Fibroblast of lung (primary cell): ENCODE data around the gene JMJD6. TPM values are rescaled to one million over a fixed set of nuclear protein-coding genes. Genes with fewer than 3 reads are reported as not detected.

Experiments
- DNase-seq, 2 donors: peaks; one replicate each; pipeline versions ENCODE4 v3.0.0 to v3.0.0-alpha.2; 2010; ENCODE audit warnings: low read depth in 2 of 2
- H2AFZ ChIP-seq: 2 replicates; pipeline ENCODE4 v1.5.1; 2012; ENCODE audit warnings: low read length, control low read depth, inconsistent platforms
- H3K27ac ChIP-seq: 2 replicates; pipeline ENCODE4 v1.5.1; 2011; ENCODE audit warnings: low read length, control low read depth; ENCODE audit not compliant: insufficient read depth
- H3K27me3 ChIP-seq: 2 replicates; pipeline ENCODE4 v1.5.1; 2011; ENCODE audit warnings: mild to moderate bottlenecking, low read length; ENCODE audit not compliant: control insufficient read depth, insufficient read depth
- H3K36me3 ChIP-seq: 2 replicates; pipeline ENCODE4 v1.5.1; 2011; ENCODE audit warnings: low read length; ENCODE audit not compliant: control insufficient read depth, insufficient read depth
- H3K4me1 ChIP-seq: 2 replicates; pipeline ENCODE4 v1.5.1; 2011; ENCODE audit warnings: low read length; ENCODE audit not compliant: control insufficient read depth, insufficient read depth; ENCODE audit errors: extremely low read depth
- H3K4me2 ChIP-seq: 2 replicates; pipeline ENCODE4 v1.5.1; 2011; ENCODE audit warnings: low read length, control low read depth; ENCODE audit not compliant: insufficient read depth; ENCODE audit errors: extremely low read depth
- H3K4me3 ChIP-seq, 4 experiments: fragments of 200-600 bp in 1 of 4; sonication (generic) in 1 of 4; replicated peaks in 1 of 4; 2 replicates each; pipeline ENCODE4 v1.5.1; 2011 to 2016; ENCODE audit warnings: low read length in 4 of 4, low read depth in 3 of 4, mild to moderate bottlenecking in 3 of 4, control low read depth in 2 of 4, inconsistent platforms in 1 of 4, mixed read lengths in 1 of 4; ENCODE audit not compliant: insufficient read depth in 1 of 4; ENCODE audit errors: control extremely low read depth in 1 of 4
- H3K79me2 ChIP-seq: 2 replicates; pipeline ENCODE4 v1.5.1; 2012; ENCODE audit warnings: mild to moderate bottlenecking, low read length, inconsistent platforms; ENCODE audit not compliant: control insufficient read depth, insufficient read depth
- H3K9ac ChIP-seq: 2 replicates; pipeline ENCODE4 v1.5.1; 2011; ENCODE audit warnings: mild to moderate bottlenecking, low read length, control low read depth; ENCODE audit not compliant: insufficient read depth
- H3K9me3 ChIP-seq: 2 replicates; pipeline ENCODE4 v1.5.1; 2012; ENCODE audit warnings: low read depth, low read length; ENCODE audit not compliant: control insufficient read depth, insufficient read depth
- H4K20me1 ChIP-seq: 2 replicates; pipeline ENCODE4 v1.5.1; 2011; ENCODE audit warnings: low read length; ENCODE audit not compliant: control insufficient read depth, insufficient read depth; ENCODE audit errors: extremely low read depth
- EZH2 ChIP-seq: IDR thresholded peaks from 2 replicates; pipeline ENCODE4 v1.5.1; 2012; ENCODE audit warnings: low read length, control low read depth, mild to moderate bottlenecking; ENCODE audit errors: missing control alignments
- polyA plus RNA-seq, 2 donors: library from polyadenylated mRNA; depleted of rRNA in 1 of 2; stranded (reverse) in 1 of 2; unstranded in 1 of 2; fragments of >200 nt; gene quantifications; 2 replicates each; pipeline ENCODE4 v1.2.1, GENCODE V29; 2011 to 2012; ENCODE audit warnings: missing spikeins in 1 of 2
- total RNA-seq: library from RNA; depleted of rRNA; stranded (reverse); fragments of >200 nt; gene quantifications from 2 replicates; pipeline ENCODE4 v1.2.1, GENCODE V29; 2014
- TF ChIP-seq, protein P1 (sequence below), 2 donors: IDR thresholded peaks in 1 of 2; conservative IDR thresholded peaks in 1 of 2; 1 replicate in 1 of 2; 2 replicates in 1 of 2; pipeline ENCODE4 v1.5.1; 2011 to 2012; ENCODE audit warnings: low read length in 2 of 2, control low read depth in 1 of 2, inconsistent platforms in 1 of 2, low read depth in 1 of 2, mild to moderate bottlenecking in 1 of 2

Gene JMJD6
- total and polyA plus RNA-seq, 2 donors (not counting 1 experiment from before 2014, with no cell fraction given) = 16.2 to 17.7 TPM

DNA sequence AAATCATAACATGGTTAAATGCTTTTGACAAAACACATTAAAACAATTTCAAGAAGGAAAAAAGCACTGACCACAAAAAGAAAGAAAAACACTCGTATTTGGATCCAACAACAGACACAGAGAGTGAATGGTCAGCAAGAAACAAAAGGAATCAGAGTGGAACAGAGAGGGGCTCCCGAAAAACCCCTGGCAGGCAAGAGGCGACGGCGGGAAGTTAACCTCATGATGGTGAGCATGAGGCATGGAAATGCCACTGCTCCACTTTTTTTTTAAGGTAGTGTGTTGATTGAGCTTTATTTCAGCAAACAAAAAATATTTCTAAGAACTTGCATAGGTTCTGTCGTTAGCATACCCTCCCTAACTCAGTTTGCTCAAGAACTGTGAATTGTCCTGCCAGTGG lies 50.8 kb downstream of the JMJD6 start:
- H2AFZ ChIP-seq = no peak overlapping the region
- peaks cover 9% of the 10 kb centered on the region for H3K4me1 ChIP-seq
- no peak for DNase-seq
- no peak overlapping the region for H3K4me3 ChIP-seq
- no peaks in the 10 kb centered on the region for H4K20me1 ChIP-seq
- peaks cover 2% of the 10 kb centered on the region for H3K36me3 ChIP-seq
- no peak overlapping the region for H3K4me2 ChIP-seq
- TF ChIP-seq EZH2 = no peak
- TF ChIP-seq, protein P1, sequence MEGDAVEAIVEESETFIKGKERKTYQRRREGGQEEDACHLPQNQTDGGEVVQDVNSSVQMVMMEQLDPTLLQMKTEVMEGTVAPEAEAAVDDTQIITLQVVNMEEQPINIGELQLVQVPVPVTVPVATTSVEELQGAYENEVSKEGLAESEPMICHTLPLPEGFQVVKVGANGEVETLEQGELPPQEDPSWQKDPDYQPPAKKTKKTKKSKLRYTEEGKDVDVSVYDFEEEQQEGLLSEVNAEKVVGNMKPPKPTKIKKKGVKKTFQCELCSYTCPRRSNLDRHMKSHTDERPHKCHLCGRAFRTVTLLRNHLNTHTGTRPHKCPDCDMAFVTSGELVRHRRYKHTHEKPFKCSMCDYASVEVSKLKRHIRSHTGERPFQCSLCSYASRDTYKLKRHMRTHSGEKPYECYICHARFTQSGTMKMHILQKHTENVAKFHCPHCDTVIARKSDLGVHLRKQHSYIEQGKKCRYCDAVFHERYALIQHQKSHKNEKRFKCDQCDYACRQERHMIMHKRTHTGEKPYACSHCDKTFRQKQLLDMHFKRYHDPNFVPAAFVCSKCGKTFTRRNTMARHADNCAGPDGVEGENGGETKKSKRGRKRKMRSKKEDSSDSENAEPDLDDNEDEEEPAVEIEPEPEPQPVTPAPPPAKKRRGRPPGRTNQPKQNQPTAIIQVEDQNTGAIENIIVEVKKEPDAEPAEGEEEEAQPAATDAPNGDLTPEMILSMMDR (conservative IDR thresholded peaks at IDR 0.05 in 1 of 2, IDR thresholded peaks at IDR 0.05 in 1 of 2; ENCODE audit: low read depth in 1 of 2, low read length in 2 of 2) = no peak
- H3K9ac ChIP-seq = no peak overlapping the region
- H3K9me3 ChIP-seq = no peaks in the 10 kb centered on the region
- H3K27me3 ChIP-seq = no peaks in the 10 kb centered on the region
- no peaks in the 10 kb centered on the region for H3K79me2 ChIP-seq
- no peak overlapping the region for H3K27ac ChIP-seq

DNA sequence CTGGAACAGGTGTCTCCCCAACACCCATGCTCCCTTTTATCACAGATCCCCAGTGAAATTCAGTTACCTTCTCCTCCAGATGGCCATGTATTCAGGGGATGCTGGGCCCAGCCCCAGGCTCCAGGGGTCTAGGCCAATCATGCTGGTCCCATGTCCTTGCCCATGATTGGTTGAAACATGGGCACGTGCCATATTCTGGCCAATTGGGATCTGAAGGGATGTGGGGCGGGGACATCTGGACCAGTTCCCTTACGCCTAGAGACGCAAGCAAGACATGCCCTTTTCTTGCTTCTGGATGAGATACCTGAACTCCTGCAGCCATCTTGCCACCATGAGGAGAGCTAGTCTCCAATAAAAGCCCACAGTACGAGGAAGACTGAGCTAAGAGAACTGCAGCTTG lies 51.8 kb downstream of the JMJD6 start:
- Histone ChIP-seq H3K79me2 (no peaks in the 10 kb centered on the region), H3K9ac (no peak overlapping the region), H3K36me3 (peaks cover 2% of the 10 kb centered on the region), H3K4me1 (peaks cover 9% of the 10 kb centered on the region), H4K20me1 (no peaks in the 10 kb centered on the region), H3K4me2 (no peak overlapping the region), H3K27me3 (no peaks in the 10 kb centered on the region), H3K9me3 (no peaks in the 10 kb centered on the region), H2AFZ (no peak overlapping the region), H3K27ac (no peak overlapping the region), H3K4me3 (no peak overlapping the region)
- no peak for TF ChIP-seq EZH2
- TF ChIP-seq, protein P1 (conservative IDR thresholded peaks at IDR 0.05 in 1 of 2, IDR thresholded peaks at IDR 0.05 in 1 of 2; ENCODE audit: low read depth in 1 of 2, low read length in 2 of 2) = no peak
- no peak for DNase-seq

DNA sequence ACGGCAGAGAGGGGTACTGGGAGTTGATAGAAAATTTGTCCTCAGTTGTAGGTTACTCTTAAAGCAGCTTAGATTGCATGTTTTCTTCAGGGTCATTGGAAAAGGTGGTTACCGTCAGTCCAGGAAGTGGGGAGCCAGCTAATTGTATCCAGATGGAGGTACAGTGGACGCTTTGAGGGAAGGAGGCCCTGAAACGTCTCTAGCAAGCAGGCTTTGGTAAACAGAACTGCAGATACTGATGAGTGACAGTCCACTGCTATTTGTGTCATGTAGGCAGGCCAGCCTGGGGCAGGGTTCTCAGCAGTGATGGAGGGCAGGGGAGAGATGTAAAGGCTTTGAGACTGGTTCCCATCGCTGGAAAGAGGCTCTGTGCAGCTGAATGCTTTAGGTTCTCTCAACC lies 52.7 kb downstream of the JMJD6 start:
- DNase-seq = peak in 1 of 2 donors; percentile 20
- Histone ChIP-seq H3K4me1 (peaks cover 9% of the 10 kb centered on the region), H3K27me3 (no peaks in the 10 kb centered on the region), H3K27ac (no peak overlapping the region), H3K9me3 (no peaks in the 10 kb centered on the region), H3K79me2 (no peaks in the 10 kb centered on the region), H3K9ac (no peak overlapping the region), H4K20me1 (no peaks in the 10 kb centered on the region), H3K4me3 (no peak overlapping the region), H2AFZ (no peak overlapping the region), H3K4me2 (no peak overlapping the region), H3K36me3 (peaks cover 2% of the 10 kb centered on the region)
- TF ChIP-seq, protein P1 (conservative IDR thresholded peaks at IDR 0.05 in 1 of 2, IDR thresholded peaks at IDR 0.05 in 1 of 2; ENCODE audit: low read depth in 1 of 2, low read length in 2 of 2) = no peak
- TF ChIP-seq EZH2 = no peak
